22Rv1 (cell line): ENCODE measurements around the gene TMEM232.

ENCODE experiments used
- ZFX ChIP-seq: fragments of 450-650 bp; IDR thresholded peaks from 2 replicates; pipeline ENCODE4 v1.6.1; 2017; ENCODE audit warnings: antibody characterized with exemption, borderline replicate concordance
- TF ChIP-seq, protein P1 (sequence below): fragments of 450-650 bp; IDR thresholded peaks from 2 replicates; pipeline ENCODE4 v1.5.1; 2017; ENCODE audit warnings: mild to moderate bottlenecking

DNA sequence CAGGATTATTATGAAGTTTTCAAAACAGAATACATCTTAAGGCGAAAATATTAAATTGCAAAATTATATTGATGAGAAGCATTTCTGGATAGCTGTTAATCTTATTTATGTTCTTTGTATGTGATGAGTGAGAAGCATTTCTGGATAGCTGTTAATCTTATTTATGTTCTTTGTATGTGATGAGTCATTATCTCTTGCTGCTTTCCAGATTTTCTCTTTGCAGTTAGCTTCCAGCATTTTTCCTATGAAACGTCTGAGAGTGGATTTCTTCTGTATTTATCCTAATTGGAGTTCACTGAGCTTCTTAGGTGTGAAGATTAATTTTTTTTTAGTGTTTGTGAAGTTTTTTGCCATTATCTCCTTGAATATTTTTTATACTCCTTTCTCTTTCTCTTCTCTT, 8.2 kb downstream of the TMEM232 start:
- TF ChIP-seq, protein P1, sequence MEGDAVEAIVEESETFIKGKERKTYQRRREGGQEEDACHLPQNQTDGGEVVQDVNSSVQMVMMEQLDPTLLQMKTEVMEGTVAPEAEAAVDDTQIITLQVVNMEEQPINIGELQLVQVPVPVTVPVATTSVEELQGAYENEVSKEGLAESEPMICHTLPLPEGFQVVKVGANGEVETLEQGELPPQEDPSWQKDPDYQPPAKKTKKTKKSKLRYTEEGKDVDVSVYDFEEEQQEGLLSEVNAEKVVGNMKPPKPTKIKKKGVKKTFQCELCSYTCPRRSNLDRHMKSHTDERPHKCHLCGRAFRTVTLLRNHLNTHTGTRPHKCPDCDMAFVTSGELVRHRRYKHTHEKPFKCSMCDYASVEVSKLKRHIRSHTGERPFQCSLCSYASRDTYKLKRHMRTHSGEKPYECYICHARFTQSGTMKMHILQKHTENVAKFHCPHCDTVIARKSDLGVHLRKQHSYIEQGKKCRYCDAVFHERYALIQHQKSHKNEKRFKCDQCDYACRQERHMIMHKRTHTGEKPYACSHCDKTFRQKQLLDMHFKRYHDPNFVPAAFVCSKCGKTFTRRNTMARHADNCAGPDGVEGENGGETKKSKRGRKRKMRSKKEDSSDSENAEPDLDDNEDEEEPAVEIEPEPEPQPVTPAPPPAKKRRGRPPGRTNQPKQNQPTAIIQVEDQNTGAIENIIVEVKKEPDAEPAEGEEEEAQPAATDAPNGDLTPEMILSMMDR = no peak
- no peak for TF ChIP-seq ZFX
